GM12801 (cell line): ENCODE measurements around the gene IRF4.

Experiments
- TF ChIP-seq, protein P1 (sequence below): IDR thresholded peaks from one replicate; pipeline ENCODE4 v1.5.1; 2011; ENCODE audit warnings: control low read depth; ENCODE audit not compliant: insufficient read length; ENCODE audit errors: extremely low read depth

IRF4 gene

DNA sequence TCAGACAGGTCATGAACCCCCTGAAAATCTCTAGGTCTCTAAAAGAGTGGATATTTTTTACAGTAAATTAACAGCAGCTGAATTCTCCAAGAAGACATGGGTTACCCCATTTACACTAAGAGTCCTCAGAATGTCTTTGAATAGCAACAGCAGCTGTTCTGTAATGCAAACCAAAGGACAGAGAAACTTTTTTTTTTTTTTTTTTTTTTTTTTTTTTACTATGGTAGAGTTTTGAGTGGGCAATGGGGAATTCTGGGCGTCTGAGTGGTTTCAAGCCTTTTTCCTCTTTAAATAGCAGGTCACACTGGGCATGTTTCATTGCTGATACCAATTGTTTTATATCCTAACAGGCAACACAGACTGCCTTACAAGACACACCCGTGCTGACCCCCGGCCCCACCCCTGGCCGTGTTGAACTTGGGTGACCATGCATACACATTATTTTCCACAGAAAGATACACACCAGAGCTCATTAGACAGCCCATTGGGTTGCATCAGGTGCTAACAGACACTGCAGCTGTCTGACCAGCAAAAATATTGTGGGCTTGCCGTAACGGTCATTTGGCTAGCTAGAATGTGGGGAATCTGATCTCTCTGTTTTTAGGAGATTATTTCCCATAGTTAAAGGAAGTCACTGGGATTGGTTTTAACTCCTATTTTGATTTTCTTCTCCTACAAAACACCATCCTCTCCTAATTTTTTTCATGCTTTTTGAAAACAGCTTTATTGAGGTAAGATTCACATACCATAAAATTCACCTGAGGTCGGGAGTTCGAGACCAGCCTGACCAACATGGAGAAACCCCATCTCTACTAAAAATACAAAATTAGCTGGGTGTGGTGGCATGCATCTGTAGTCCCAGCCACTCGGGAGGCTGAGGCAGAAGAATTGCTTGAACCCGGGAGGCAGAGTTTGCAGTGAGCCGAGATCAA is 26.7 kb upstream of the IRF4 start:
- TF ChIP-seq, protein P1, sequence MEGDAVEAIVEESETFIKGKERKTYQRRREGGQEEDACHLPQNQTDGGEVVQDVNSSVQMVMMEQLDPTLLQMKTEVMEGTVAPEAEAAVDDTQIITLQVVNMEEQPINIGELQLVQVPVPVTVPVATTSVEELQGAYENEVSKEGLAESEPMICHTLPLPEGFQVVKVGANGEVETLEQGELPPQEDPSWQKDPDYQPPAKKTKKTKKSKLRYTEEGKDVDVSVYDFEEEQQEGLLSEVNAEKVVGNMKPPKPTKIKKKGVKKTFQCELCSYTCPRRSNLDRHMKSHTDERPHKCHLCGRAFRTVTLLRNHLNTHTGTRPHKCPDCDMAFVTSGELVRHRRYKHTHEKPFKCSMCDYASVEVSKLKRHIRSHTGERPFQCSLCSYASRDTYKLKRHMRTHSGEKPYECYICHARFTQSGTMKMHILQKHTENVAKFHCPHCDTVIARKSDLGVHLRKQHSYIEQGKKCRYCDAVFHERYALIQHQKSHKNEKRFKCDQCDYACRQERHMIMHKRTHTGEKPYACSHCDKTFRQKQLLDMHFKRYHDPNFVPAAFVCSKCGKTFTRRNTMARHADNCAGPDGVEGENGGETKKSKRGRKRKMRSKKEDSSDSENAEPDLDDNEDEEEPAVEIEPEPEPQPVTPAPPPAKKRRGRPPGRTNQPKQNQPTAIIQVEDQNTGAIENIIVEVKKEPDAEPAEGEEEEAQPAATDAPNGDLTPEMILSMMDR: no peak

DNA sequence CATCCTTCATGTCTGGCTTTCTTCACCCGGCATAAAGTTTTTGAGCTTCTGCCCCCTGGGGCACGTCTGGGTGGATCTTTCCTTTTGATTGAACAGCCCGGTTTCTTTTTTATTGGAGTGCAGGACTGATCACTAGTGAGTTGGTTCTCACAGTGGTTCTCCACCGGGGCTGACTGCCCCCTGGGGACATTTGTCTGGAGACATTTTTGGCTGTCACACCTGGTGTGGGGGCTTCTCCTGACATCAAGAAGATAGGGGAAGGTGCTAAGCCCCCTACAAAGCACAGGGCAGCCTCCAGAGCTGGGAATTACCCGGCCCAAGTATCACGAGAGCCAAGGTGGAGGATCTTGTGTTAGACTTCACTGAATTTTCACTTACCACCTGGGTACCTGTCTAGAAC is 25.7 kb upstream of the IRF4 start:
- TF ChIP-seq, protein P1: no peak

DNA sequence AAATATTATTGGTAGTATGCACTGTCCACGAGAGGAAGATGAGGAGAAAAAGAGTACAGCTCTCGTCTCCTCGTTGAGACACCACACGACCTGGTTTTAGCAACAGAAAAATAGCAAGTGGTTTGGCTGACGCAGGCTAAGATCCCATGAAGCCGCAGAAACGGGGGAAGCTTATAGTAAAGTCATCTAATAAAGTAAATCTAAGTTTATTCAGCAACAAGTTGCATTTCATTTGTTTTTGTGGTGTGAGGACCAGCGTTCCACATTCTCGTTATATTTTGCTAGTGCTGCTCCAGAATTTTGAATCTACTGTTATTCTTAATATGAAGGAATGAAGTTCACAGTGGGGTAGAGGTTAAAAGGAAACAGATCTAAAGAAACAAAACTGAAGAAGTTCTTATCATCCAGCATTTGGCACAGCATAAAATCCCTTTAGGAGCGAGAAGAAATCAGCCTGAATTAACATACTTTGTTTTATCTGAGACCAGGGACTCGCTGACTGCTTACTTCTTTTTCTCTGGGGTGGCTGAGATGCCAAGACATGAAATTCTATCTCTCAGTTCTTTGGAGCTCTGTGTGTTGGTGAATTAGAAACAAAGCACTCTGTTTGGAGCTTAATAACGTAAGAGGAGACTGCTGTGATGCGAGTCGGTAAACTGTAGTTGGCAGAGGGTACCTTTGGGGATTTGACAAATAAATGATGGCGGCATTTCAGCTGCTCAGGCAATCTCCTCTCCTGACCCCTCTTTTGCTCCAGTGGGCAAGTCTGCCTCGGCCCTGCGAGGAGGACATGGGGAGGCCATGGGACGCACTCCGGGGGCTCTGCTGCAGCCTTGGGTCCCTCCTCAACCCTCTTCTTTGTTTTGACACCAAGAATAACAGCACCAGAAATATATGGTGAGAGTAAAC is 24.9 kb upstream of the IRF4 start:
- TF ChIP-seq, protein P1: no peak

DNA sequence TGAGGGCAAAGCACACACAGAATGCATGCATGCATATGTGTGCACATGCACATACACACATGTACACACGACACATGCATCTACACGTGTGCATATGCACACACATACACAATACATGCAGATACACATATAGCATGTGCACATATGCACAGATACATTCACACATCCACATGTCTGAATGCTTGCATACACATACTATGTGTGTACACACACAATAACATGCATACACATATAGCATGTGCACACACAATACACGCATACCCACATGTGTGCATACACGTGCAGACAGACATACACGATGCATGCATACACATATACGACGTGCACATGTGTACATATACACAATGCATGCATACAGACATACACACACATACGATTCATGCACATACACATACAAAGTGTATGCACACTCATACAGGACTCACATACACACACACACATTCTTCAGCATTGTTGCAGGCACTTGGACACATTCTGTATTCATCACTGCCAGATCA is 24.2 kb upstream of the IRF4 start:
- TF ChIP-seq, protein P1: no peak

GRCh38 chr6:367891-368630 is 23.5 kb upstream of the IRF4 start:
- TF ChIP-seq, protein P1: no peak

DNA sequence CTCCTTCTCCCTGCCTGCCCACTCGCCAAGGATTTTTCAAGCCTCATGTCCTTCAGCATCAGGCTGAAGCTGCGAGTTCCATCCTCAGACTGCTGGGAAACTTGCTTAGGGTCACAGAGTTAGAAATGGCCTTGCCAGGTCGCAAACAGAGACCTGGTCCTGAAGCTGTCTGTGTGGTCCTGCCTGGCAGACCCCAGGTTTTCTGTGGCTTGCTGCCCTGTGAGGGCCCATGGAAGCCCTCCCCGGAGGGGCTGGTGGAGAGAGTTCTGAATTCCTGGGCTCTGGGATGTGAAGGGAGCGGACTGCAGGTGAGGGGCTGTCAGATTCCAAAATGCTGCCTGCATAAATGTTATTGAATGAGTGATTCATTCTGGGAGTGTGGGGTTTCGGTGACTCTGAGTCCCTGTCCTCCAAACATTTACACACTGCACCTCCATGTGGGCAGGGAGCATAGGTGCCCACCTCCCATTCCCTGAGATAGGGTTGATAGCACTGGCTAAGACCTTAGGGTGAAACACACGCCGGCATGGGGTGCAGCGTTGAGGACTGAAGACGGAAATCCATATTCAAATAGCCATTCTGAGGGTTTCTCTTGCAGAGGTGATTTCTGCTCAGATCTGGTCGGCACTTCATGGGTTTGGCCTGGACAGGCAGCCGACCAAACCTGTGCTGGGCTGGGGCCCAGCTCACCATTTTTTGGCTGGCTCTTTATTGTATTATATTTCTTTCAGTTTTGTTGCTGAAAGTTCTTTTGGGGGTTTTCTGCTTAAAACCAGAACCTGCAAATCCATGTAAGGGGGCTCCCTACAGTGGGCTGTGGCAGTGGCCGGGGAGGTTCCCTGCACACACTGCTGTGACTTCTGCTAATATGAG is 21.8 kb upstream of the IRF4 start:
- TF ChIP-seq, protein P1: no peak
